ENCODE measurements around the gene LDLRAP1. TPM values are rescaled to one million over a fixed set of nuclear protein-coding genes. Genes with fewer than 3 reads are reported as not detected.

The LDLRAP1 gene
- total and polyA plus RNA-seq, 2 donors (not counting 1 experiment from before 2014, with no cell fraction given) = 22.7 to 24.3 TPM

GRCh38 chr1:25516686-25517085, 26.7 kb upstream of the LDLRAP1 start:
- intact Hi-C loops (cut with micrococcal nuclease) = no loop called here
- CTCF ChIA-PET = interaction anchor here (0.5 to 1.0 kb wide), 2 partner anchors 10 to 52 kb away, joined by 3 read pairs; no protein-coding TSS in a partner anchor
- no peak for TF ChIP-seq EZH2 (IDR thresholded peaks at IDR 0.05; ENCODE audit: borderline replicate concordance, insufficient read depth, low read depth, low read length, poor library complexity, severe bottlenecking)
- TF ChIP-seq, protein P1, sequence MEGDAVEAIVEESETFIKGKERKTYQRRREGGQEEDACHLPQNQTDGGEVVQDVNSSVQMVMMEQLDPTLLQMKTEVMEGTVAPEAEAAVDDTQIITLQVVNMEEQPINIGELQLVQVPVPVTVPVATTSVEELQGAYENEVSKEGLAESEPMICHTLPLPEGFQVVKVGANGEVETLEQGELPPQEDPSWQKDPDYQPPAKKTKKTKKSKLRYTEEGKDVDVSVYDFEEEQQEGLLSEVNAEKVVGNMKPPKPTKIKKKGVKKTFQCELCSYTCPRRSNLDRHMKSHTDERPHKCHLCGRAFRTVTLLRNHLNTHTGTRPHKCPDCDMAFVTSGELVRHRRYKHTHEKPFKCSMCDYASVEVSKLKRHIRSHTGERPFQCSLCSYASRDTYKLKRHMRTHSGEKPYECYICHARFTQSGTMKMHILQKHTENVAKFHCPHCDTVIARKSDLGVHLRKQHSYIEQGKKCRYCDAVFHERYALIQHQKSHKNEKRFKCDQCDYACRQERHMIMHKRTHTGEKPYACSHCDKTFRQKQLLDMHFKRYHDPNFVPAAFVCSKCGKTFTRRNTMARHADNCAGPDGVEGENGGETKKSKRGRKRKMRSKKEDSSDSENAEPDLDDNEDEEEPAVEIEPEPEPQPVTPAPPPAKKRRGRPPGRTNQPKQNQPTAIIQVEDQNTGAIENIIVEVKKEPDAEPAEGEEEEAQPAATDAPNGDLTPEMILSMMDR (IDR thresholded peaks at IDR 0.05) = no peak

DNA sequence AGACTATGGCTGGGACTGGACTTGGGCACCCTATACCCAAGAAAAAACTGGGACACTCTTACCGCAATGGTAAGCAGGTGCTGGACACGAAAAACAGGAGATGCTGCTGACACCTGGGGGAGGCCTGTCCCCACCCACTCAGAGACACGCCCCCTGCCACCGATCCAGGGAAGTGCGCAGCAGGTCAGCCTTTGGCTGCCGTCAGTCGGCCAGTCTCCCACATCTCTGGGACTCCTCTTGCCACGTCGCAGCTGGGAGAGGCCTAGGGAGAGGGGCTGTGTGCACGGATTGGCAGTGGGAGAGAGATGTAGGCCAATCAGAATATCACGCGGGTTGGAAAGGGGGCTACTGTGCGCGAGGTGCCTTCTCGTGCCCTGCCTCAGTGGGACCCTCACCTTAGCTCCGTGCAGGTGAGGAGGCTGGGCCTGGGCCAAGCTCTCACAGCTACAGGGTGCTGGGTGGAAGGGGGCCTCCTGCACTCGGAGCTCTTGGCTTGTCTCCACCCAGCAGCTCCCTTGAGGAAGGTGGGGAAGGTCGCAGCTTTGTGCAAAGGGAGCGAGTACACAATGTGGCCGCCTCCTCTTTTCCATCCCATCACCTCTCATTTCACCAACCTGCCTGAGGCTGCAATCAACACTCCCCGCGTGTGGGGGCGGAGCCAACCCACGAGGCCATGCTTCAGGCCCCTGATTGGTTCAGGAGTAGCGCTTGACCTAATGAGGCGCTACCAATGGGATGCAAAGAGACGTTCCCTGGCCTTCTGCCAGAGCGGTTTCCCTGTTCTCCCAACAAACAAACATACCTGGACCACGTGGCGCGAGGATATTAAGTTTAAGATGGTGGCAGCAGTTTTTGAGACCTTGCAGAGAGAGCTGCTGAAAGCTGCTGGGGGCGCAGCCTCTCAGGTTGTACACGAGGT, 25.7 kb upstream of the LDLRAP1 start:
- no peak for ATAC-seq (ENCODE audit: low read depth)
- Histone ChIP-seq H3K9me3 (ENCODE audit: control extremely low read depth in 1 of 3, control insufficient read depth in 2 of 3, insufficient read depth in 1 of 3, low read length in 2 of 3) (peaks cover 0 to 4% (median 0%) of the 10 kb centered on the region in 3 donors), H4K20me1 (ENCODE audit: control insufficient read depth, insufficient read depth, low read length, poor library complexity, severe bottlenecking) (no peaks in the 10 kb centered on the region), H3K4me2 (replicated peaks; ENCODE audit: low read depth, low read length, poor library complexity, severe bottlenecking) (no peak overlapping the region), H3K27me3 (replicated peaks in 1 of 4; ENCODE audit: control extremely low read depth in 1 of 4, control insufficient read depth in 3 of 4, insufficient read depth in 4 of 4, low read length in 3 of 4) (no peaks in the 10 kb centered on the region), H3K4me1 (ENCODE audit: control insufficient read depth in 2 of 2, insufficient read depth in 2 of 2, low read length in 2 of 2) (no peaks in the 10 kb centered on the region), H3K36me3 (replicated peaks in 1 of 2; ENCODE audit: control extremely low read depth in 1 of 2, control insufficient read depth in 1 of 2, extremely low read depth in 1 of 2, insufficient read depth in 2 of 2, low read length in 1 of 2) (no peaks in the 10 kb centered on the region), H3K9ac (ENCODE audit: low read length) (no peak overlapping the region), H3K4me3 (ENCODE audit: control extremely low read depth in 1 of 5, extremely low read depth in 1 of 5, insufficient read depth in 1 of 5, low read depth in 2 of 5, low read length in 4 of 5) (no peak overlapping the region), H3K27ac (ENCODE audit: low read length in 2 of 2) (no peak overlapping the region), H3K79me2 (ENCODE audit: control insufficient read depth, insufficient read depth, low read length) (no peaks in the 10 kb centered on the region), H2AFZ (ENCODE audit: insufficient read depth, low read depth, low read length, poor library complexity, severe bottlenecking) (no peak overlapping the region)
- WGBS (ENCODE audit: insufficient coverage) = 90% methylated on average over 23 of the region's 33 CpGs
- Mint-ChIP-seq H3K4me1 (no peaks in the 10 kb centered on the region), H3K4me3 (no peak overlapping the region), H3K27ac (no peak overlapping the region), H3K27me3 (no peaks in the 10 kb centered on the region), H3K9me3 (ENCODE audit: insufficient read depth) (no peaks in the 10 kb centered on the region)
- DNase-seq = no peak
- intact Hi-C loops (cut with micrococcal nuclease) = no loop called here
- TF ChIP-seq EZH2 (IDR thresholded peaks at IDR 0.05; ENCODE audit: borderline replicate concordance, insufficient read depth, low read depth, low read length, poor library complexity, severe bottlenecking) = no peak
- TF ChIP-seq, protein P1 (IDR thresholded peaks at IDR 0.05) = no peak
- CTCF ChIA-PET = interaction anchor here (1.0 kb wide), 1 partner anchor 9 kb away, joined by 3 read pairs; no protein-coding TSS in a partner anchor
- POLR2A ChIA-PET = no interaction called here

More at GRCh38 chr1:25516686-25517085, 26.7 kb upstream of the LDLRAP1 start:
- no peak overlapping the region for H3K4me3 ChIP-seq (ENCODE audit: control extremely low read depth in 1 of 5, extremely low read depth in 1 of 5, insufficient read depth in 1 of 5, low read depth in 2 of 5, low read length in 4 of 5)
- no peaks in the 10 kb centered on the region for H3K79me2 ChIP-seq (ENCODE audit: control insufficient read depth, insufficient read depth, low read length)
- H3K9ac ChIP-seq (ENCODE audit: low read length) = no peak overlapping the region
- H3K27me3 Mint-ChIP-seq = no peaks in the 10 kb centered on the region
- no peaks in the 10 kb centered on the region for H3K27me3 ChIP-seq (replicated peaks in 1 of 4; ENCODE audit: control extremely low read depth in 1 of 4, control insufficient read depth in 3 of 4, insufficient read depth in 4 of 4, low read length in 3 of 4)
- H3K9me3 Mint-ChIP-seq (ENCODE audit: insufficient read depth) = no peaks in the 10 kb centered on the region
- H3K9me3 ChIP-seq (ENCODE audit: control extremely low read depth in 1 of 3, control insufficient read depth in 2 of 3, insufficient read depth in 1 of 3, low read length in 2 of 3) = peaks cover 0 to 7% (median 0%) of the 10 kb centered on the region in 3 donors
- WGBS (ENCODE audit: insufficient coverage) = 87% methylated on average over 2 of the region's 3 CpGs
- H3K4me1 ChIP-seq (ENCODE audit: control insufficient read depth in 2 of 2, insufficient read depth in 2 of 2, low read length in 2 of 2) = no peaks in the 10 kb centered on the region
- no peak for DNase-seq
- H3K27ac Mint-ChIP-seq = no peak overlapping the region
- no peak overlapping the region for H3K4me2 ChIP-seq (replicated peaks; ENCODE audit: low read depth, low read length, poor library complexity, severe bottlenecking)
- ATAC-seq (ENCODE audit: low read depth) = no peak
- POLR2A ChIA-PET = no interaction called here
- H2AFZ ChIP-seq (ENCODE audit: insufficient read depth, low read depth, low read length, poor library complexity, severe bottlenecking) = no peak overlapping the region
- no peak overlapping the region for H3K27ac ChIP-seq (ENCODE audit: low read length in 2 of 2)
- H3K4me3 Mint-ChIP-seq = no peak overlapping the region
- H3K36me3 ChIP-seq (replicated peaks in 1 of 2; ENCODE audit: control extremely low read depth in 1 of 2, control insufficient read depth in 1 of 2, extremely low read depth in 1 of 2, insufficient read depth in 2 of 2, low read length in 1 of 2) = no peaks in the 10 kb centered on the region
- no peaks in the 10 kb centered on the region for H3K4me1 Mint-ChIP-seq
- no peaks in the 10 kb centered on the region for H4K20me1 ChIP-seq (ENCODE audit: control insufficient read depth, insufficient read depth, low read length, poor library complexity, severe bottlenecking)

Data from B cell (primary cell).